GM18868 (cell line): Measurements from ENCODE around the gene BBS4.
"Not testable (repeated sequence)": the region's sequence is repeated elsewhere in the genome, so short reads cannot be mapped to it uniquely, and the experiment has no call there.

Source experiments
- ATAC-seq: cut with Tn5 transposase; IDR thresholded peaks from one replicate; pipeline ENCODE4 v1.9.1; 2021; ENCODE audit warnings: mild to moderate bottlenecking, moderate library complexity; ENCODE audit not compliant: unreplicated experiment

The BBS4 gene, protein sequence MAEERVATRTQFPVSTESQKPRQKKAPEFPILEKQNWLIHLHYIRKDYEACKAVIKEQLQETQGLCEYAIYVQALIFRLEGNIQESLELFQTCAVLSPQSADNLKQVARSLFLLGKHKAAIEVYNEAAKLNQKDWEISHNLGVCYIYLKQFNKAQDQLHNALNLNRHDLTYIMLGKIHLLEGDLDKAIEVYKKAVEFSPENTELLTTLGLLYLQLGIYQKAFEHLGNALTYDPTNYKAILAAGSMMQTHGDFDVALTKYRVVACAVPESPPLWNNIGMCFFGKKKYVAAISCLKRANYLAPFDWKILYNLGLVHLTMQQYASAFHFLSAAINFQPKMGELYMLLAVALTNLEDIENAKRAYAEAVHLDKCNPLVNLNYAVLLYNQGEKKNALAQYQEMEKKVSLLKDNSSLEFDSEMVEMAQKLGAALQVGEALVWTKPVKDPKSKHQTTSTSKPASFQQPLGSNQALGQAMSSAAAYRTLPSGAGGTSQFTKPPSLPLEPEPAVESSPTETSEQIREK

DNA sequence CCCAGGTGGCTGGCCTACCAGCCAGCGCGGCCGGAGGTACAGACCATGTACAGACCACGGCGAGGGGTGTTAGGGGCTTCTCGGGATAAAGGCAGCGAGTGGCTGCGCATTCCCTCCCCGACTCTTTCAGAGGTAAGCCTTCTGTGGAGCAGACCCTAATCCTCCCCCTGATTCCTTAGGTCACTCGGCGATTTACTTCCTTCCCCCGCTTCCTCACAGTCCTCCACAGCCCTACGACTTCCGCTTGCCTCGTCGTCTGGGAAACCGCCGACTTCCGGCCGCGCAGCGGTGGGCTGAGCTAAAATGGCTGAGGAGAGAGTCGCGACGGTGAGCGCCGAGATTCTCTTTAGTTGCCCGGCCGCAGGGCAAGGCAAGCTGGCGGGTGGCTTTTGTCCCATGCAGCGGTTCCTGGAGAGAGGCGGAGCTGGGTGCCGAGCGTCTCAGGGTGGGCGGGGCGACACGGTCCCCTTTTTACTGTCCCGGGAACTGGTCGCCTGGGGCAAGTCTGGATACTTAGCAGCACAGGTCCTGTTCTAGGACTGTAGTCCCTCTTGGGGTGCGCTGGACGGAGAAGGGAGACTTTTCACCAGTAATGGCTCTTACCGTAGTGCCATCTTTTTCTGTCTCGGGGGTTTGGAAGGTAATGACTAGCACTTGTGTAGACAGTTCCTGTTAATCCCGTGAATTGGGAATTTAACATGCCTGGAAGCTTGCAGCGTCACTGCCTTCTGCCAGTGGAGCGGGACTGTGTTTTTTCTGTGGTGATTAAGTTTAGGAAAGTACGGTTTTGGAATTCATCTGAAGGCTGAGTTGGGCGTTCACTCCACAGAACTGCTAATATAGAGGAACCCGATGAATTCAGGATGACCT, at the start of gene BBS4, which contains the start of gene HIGD2B:
Gene BBS4, plus strand, starts transcription at position 283 of the 870 bp plus-strand sequence. Its CDS starts 21 bp downstream, at position 304.
Gene HIGD2B, minus strand, starts transcription at position 258 of the 870 bp plus-strand sequence. CDS start 9,808 bp downstream, outside the sequence.
- ATAC-seq = peak; percentile 95

DNA sequence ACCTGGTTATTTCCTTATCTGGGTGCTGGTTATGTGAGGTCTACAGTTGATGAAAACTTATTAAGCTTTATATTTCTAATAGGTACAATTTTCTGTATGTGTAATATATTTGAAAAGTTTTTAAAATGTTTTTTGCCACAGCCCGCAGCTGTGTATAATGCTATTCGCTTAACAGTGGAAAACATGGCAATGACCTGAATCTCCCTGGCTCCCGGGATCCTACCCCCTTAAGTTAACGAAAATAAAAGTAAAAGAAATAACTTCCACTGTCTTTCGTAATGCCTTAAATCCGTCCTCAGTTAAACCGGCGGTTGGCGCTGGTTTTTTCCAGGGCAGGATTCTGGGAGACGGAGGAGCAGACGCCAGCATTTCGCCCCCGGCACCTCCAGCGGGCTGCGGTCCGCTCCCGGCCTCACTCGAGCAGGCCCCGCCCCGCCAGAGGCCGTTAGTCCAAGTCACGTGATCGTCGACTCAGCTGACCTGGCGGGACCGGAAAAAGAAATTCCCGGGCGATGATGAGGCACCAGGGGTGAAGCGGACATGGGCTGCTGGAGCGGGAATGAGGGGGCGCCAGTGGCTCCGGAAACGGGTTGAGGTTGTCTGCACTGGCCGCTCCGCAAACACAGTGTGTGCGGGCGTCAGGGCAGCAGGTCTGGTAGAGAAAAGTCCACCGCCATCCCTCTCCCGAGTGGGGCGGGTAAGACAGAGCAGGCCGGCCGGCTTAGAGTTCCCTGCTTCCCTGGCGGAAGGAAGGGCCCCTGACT, 49.3 kb upstream of the BBS4 start:
- peak; percentile 58 for ATAC-seq

DNA sequence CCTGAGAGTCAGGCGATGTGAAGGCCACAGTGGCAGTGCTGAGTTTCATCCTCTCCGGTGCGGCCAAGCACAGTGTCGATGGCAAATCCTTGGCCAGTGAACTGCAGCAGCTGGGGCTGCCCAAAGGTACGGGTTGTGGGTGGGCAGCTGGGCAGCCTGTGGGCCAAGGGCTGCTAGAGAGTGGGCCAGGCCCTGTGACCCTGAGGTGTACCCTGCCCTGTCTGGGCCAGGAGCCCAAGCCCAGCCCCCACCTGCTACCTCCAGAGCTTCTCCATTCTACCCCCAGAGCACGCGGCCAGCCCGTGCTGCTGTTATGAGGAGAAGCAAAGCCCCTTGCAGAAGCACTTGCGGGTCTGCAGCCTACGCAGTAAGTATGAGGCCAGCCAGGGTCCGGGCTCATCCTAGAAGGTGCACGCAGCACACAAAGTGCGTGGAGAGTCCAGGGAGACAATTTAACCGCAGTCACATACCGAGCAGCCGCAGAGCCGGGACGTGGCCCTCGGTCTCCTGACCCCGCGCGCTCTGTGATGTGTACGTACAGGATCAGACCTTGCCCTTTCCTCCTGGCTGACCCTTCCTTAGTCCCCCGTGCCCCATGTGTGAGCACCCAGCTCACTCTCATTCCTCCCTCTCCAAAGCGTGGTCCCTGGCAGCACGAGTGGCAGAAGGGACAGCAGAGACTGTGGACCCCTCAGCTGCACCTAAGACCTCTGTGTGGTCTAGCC, 46.1 kb upstream of the BBS4 start:
- not testable (repeated sequence) for ATAC-seq

DNA sequence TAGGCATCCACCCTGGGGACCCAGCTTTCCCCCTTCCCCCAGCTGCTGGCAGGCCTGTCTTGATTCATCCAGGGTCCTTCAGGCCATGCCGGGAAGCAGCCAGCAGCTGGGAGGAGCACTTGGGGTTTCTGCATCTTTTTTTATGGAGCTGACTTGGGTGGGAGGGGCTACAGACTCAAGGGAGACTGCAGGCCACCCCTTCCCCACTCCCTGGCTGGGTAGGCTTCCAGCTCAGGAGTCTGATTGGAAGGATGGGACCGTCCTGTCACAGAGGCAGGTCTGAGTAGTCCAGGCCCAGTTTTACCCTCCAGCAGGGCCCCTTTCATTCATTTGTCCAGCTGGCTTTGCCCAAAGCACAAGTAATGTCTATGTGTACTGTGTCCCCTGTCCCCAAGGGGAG, 43.7 kb upstream of the BBS4 start:
- ATAC-seq = not testable (repeated sequence)

DNA sequence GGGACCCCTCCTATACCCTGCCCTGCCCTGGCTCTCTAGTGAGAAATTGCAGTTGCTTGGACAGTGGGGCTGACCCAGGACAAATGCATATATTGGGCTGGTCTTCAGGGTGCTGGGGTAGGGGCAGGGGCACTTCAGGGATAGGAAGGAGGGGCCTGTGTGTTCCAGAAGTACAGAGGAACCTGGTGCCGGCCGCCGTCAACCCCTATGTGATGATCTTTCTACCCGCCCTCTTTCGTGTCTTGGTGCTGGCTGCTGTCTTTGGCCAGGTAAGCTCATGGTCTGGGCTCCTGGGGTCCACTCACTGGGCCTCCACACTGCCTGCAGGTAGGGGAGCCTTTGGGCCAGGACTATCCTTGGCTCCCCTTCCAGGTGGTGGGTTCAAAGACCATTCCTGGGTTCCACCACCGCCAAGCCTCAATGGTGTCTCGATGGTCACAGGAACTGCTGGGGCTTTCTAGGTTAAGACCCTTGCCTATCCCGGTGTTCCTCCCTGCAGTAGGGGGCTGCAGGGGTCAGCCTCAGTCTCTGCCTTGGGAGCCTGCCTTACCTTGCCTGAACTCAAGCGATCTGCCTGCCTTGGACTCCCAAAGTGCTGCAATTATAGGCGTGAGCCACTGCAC, 37.3 kb upstream of the BBS4 start:
- ATAC-seq = not testable (repeated sequence)

DNA sequence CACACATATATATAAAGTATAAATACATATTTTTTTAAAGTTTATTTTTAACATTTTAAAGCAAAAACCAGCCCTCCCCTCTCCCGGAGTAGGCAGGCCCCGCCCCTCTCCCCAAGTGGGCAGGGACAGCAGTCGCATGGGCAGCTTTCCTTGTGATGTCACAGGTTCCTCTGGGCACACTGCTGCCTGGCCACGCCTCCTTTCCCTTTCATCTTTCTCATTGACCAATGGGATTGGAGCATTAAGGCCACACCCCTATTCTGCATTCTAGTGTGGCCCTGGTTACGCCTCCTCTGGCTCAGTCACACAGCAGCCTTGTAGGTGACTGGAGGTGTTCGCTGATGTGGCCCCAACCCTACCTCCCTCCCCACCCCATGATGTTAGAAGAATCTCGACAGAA, 31.6 kb upstream of the BBS4 start, which contains the start of gene GOLGA6B:
Gene GOLGA6B, plus strand, starts transcription at position 301 of the 400 bp plus-strand sequence. Its CDS starts 41 bp downstream, at position 342.
- not testable (repeated sequence) for ATAC-seq

DNA sequence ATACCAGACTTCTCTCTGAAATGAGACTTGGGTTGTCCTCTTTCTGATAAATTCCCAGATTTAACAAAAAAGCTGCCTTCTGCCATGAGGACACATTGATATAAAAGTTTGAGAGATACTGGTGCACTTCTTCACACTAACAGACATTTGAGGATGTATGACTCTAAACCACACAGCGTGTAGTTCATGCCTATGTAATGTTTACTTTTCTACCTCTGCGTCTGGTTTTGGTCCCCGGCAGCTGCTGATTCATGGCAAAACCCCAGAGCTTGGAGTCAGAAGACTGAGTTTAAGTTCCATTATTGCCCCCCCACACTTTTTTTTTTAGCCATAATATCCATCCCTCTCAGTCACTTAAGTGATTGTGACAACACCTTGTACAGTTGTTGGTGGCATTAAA, 30.0 kb upstream of the BBS4 start:
- ATAC-seq = not testable (repeated sequence)

DNA sequence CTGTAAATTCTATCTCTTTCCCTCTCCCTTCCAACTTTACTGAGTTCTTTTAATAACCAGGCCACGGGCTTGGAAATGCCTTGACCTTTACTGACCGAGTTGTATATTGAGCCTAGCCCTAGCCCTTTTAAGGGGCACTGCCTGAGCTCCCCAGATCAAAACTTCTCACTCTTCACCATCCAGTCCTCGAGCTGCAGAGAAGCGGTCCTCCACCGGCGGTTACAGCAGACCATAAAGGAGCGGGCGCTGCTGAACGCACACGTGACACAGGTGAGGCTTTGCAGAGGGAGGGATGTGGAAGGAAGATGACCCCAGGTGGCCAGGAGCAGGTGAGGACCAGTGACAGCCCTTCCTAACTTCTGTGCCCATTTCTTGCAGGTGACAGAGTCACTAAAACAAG, 24.9 kb upstream of the BBS4 start:
- ATAC-seq = not testable (repeated sequence)

DNA sequence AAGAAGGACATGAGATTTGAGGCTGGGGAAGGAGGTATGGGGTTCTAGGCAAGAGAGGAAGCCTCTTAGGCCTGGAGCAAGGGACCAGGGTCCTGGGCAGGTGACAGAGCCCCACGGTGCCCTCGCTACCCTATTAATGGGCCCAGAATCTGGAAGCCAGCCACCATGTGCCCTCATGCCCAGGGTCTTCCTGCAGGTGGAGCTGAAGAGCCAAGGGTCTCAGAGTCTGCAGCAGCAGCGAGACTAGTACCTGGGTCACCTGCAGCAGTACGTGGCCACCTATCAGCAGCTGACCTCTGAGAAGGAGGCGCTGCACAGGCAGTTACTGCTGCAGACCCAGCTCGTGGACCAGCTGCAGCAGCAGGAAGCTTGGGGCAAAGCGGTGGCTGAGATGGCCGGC, 22.1 kb upstream of the BBS4 start:
- ATAC-seq = not testable (repeated sequence)

DNA sequence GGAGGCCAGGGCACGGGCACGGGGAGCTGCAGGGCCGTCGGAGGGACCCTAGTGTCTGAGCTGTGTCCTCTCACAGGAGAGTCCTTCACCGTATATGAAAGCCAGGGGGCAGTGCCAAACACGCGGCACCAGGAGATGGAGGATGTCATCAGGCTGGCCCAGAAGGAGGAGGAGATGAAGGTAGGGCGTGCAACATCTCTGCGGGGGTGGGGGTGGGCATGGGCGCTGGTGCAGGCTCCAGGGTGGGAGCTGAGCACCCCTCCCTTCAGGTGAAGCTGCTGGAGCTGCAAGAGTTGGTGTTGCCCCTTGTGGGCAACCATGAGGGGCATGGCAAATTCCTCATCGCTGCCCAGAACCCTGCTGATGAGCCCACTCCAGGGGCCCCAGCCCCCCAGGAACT, 20.3 kb upstream of the BBS4 start:
- ATAC-seq = not testable (repeated sequence)

DNA sequence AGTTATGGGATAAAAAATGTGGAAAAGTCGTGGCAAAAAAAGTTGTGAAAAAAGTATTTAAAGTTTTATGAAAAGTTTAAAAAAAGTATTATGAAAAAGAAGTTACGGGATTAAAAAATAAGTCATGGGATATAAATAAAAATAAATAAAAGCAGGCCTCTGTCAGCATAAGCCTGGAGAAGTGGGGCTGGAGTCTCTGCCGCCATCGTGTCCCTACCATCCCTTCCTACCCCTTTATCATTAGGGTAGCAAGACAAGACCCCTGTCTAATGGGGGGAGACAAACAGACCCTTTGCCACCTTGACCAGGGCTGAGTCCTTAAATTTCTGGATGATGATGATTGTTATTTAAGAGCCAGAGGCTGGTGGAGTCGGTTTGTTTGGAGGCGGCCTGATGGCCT, 16.2 kb upstream of the BBS4 start:
- ATAC-seq = not testable (repeated sequence)

DNA sequence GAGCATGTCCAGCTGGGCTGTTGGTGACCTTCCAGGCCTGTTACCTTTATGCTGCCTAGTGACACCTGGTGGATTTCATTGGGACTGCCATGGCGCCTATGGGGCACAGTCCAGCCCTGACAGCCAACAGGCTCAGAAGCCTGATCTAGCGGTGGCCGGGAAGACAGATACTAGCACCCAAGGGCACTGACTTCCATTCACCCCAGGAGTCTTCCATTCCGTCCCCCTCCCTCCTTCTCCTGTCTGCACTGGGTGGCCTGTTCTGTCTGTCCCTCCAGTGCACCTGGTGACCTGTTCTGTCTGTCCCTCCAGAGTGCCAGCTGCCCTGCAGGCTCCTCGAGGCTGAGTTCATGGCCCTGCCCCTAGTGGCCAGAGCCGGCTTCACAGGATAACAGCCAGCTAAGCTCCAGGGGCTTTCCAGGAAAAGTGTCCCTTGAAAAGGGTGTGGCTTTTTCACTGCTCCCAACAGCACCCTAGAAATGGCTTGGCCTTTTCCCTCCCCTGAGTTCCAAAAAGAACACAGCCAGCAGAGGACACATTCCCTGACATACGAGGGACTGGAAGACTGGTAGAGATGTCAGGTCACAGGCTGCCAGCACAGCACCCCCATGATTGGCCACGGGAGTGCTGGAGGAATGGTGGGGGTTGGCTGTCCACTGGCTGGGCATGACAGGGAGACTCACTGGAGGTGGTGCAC, 15.2 kb upstream of the BBS4 start:
- ATAC-seq = peak; percentile 80

DNA sequence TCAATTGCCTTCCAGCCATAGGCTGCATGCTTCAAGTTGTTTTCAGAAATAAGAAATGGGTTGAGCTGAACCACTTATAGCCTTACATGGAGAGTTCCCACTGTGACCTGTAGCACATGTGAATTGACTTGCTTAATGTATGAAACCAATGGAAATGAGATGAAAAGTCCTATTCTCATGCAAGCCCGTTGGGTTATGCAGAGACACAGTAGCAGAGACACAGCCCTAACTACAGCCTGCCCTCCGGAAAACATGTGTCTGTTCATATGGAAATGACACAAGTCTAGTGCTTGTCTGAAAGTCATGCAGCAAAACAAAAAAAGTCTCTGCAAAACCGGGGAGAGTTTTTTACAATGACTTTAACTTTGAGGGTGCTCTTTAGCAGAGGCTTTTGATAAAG, 14.5 kb upstream of the BBS4 start:
- ATAC-seq = no peak

DNA sequence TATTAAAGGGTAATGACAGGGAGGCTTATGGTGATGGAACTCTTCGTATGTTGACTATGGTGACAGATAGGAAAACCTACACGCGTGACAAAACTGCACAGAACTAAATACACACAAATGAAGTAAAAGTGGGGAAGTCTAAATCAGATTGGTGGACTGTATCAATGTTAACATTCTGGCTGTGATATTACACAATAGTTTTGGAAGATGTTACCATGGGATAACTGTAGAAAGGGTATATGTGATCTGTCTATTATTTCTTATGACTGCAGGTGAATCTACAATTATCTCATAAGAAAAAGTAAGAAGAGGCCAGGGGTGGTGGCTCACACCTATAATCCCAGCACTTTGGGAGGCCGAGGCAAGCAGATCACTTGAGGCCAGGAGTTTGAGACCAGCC, 9.2 kb upstream of the BBS4 start:
- ATAC-seq = no peak

DNA sequence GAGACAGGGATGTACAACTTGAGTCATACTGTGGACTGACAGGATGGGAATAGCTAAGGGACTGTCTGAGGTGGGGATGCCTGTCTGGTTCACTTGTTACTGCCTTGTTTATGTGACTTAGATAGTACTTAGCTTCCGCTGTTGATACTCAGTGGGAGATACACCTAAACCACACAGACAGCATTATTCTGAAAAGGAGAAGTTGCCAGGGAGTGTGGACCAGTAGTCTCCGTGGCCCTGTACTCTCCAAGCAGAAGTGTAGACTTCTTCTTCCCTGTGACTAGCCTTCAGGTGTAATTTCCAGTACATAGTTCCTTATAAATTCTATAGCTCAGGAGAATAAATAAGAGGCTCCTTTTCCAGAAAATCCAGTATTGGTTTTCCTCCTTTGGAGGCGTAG, 5.1 kb upstream of the BBS4 start:
- ATAC-seq = no peak

DNA sequence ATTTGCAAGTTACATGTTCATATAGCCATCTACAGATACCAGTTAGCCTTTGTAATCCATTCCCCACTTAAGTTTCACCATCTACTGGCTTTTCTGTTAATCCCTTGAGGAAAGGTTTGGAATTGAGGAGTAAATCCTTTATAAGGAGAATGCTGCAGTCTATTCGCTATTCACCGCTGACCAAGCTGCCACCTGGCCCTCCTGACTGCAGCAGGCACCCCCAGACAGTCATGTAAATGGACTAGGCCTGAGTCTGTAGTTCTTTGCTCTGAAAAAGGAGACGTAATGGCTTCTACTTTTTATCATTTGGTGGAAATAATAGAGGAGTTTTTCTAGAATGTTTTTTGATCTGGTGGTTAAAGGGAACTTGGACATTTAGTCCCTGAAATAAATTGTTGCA, 3.2 kb upstream of the BBS4 start:
- no peak for ATAC-seq

DNA sequence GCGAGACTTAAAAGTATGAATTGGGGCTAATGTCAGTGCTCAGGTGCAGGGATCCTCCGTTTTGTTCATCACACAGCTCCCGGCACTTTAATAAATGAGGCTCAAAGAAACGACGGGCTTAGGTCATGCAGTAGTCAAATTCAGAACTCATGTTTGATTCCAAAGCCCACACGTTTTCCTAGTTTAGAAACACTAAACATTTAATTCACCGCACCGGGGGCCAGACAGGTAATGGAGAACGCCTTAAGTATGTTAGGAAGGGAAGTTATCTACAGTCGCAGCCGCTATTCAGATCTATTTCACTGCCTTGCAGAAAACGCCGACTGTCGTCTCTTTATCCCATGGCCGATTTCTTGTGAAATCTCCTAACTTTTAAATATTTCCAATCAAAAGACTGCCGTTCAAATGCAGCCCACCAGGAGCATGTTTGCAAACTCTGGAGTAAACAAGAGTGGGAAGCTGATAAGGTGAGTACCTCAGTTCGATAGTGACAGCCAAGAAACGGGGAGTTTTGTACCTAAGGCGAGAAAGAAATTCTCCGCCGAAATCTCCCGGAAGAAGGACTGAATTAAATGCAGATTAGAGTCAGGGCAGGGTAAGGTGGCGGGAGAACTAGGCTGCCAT, 594 bp upstream of the BBS4 start:
- ATAC-seq = peak; percentile 9

DNA sequence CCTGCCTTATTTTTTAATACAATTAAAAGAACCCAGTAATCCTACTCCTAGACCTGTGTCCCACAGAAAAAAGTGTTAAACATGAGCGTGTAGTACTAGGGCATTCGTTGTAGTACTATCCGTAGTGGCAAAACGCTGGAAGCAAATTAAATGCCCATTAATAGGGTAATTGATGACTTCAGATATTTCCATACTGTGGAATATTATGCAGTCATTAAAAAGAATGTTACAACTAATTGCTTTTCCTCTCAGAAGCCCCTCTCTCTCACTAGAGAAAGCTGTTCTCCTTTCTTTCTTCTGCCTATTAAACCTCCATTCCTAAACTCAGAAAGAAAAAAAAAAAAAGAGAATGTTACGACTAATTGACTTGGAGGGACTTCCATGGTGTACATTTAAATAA, 2.7 kb downstream of the BBS4 start:
- ATAC-seq = no peak
